Fibroblast of villous mesenchyme (primary cell): ENCODE measurements around the gene RIMBP2. TPM values are rescaled to one million over a fixed set of nuclear protein-coding genes. Genes with fewer than 3 reads are reported as not detected.
"Not testable (repeated sequence)": the region's sequence is repeated elsewhere in the genome, so short reads cannot be mapped to it uniquely, and the experiment has no call there.

Experiments used
- DNase-seq: peaks from one replicate; pipeline ENCODE4 v3.0.0-alpha.2; 2010; ENCODE audit warnings: low read depth
- H3K4me3 ChIP-seq: 2 replicates; pipeline ENCODE4 v1.5.1; 2011; ENCODE audit warnings: low read depth, mild to moderate bottlenecking, low read length
- CTCF ChIP-seq: IDR thresholded peaks from 2 replicates; pipeline ENCODE4 v1.5.1; 2012; ENCODE audit warnings: low read depth, mild to moderate bottlenecking, low read length; ENCODE audit not compliant: insufficient read depth
- total RNA-seq: library from RNA; depleted of rRNA; stranded (reverse); fragments of >200 nt; gene quantifications from 2 replicates; pipeline ENCODE4 v1.2.3, GENCODE V29; 2012

Gene RIMBP2
- total RNA-seq, 1 donor: not detected

- TF ChIP-seq CTCF: no peak
- DNase-seq: no peak
- H3K4me3 ChIP-seq: no peak overlapping the region
Measured at GRCh38 chr12:130590685-130591084, 125.4 kb downstream of the RIMBP2 start.

- no peak for DNase-seq
- no peak for TF ChIP-seq CTCF
- H3K4me3 ChIP-seq: no peak overlapping the region
Measured at GRCh38 chr12:130589540-130590317, 126.4 kb downstream of the RIMBP2 start.

- no peak for DNase-seq
- no peak overlapping the region for H3K4me3 ChIP-seq
- TF ChIP-seq CTCF: no peak
Measured at GRCh38 chr12:130588696-130589539, 127.2 kb downstream of the RIMBP2 start.

- no peak for DNase-seq
- no peak overlapping the region for H3K4me3 ChIP-seq
- no peak for TF ChIP-seq CTCF
Measured at GRCh38 chr12:130587966-130588365, 128.1 kb downstream of the RIMBP2 start.

- not testable (repeated sequence) for DNase-seq
Measured at GRCh38 chr12:130584475-130584874, 131.6 kb downstream of the RIMBP2 start.

GRCh38 chr12:130583800-130584199 is 132.3 kb downstream of the RIMBP2 start:
- H3K4me3 ChIP-seq: no peak overlapping the region
- no peak for DNase-seq
- TF ChIP-seq CTCF: no peak

More at GRCh38 chr12:130584475-130584874, 131.6 kb downstream of the RIMBP2 start:
- not testable (repeated sequence) for H3K4me3 ChIP-seq

GRCh38 chr12:130583317-130583716 is 132.8 kb downstream of the RIMBP2 start:
- no peak overlapping the region for H3K4me3 ChIP-seq
- no peak for TF ChIP-seq CTCF
- DNase-seq: no peak
